Measurements from ENCODE around the gene SFI1.

Gene SFI1

GRCh38 chr22:31603081-31603525 lies 106.8 kb downstream of the SFI1 start:
- TF ChIP-seq NFIC (IDR thresholded peaks at IDR 0.05): no peak
- TF ChIP-seq, protein P1, sequence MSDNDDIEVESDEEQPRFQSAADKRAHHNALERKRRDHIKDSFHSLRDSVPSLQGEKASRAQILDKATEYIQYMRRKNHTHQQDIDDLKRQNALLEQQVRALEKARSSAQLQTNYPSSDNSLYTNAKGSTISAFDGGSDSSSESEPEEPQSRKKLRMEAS (IDR thresholded peaks at IDR 0.05): no peak
- TF ChIP-seq RAD21 (IDR thresholded peaks at IDR 0.05; ENCODE audit: low read depth): no peak
- no peak for TF ChIP-seq REST (IDR thresholded peaks at IDR 0.05; ENCODE audit: low read depth)
- no peak for TF ChIP-seq EP300 (IDR thresholded peaks at IDR 0.05; ENCODE audit: borderline replicate concordance)
- TF ChIP-seq CEBPB (IDR thresholded peaks at IDR 0.05): no peak
- TF ChIP-seq TAF1 (IDR thresholded peaks at IDR 0.05; ENCODE audit: low read depth): no peak

- no peak for TF ChIP-seq CREB1 (IDR thresholded peaks at IDR 0.05; ENCODE audit: low read depth)
- TF ChIP-seq YY1 (IDR thresholded peaks at IDR 0.05; ENCODE audit: low read depth): no peak
- no peak for TF ChIP-seq NFIC (IDR thresholded peaks at IDR 0.05)
- TF ChIP-seq TCF12 (IDR thresholded peaks at IDR 0.05; ENCODE audit: low read depth): no peak
- no peak for TF ChIP-seq USF1 (IDR thresholded peaks at IDR 0.05)
- no peak for TF ChIP-seq EP300 (IDR thresholded peaks at IDR 0.05; ENCODE audit: borderline replicate concordance)
- TF ChIP-seq TEAD4 (IDR thresholded peaks at IDR 0.05): no peak
- no peak for TF ChIP-seq ZBTB7A (IDR thresholded peaks at IDR 0.05; ENCODE audit: low read depth)
- no peak for TF ChIP-seq CEBPB (IDR thresholded peaks at IDR 0.05)
- no peak for TF ChIP-seq FOXM1 (IDR thresholded peaks at IDR 0.05; ENCODE audit: borderline replicate concordance, low read depth)
- no peak for TF ChIP-seq EGR1 (IDR thresholded peaks at IDR 0.05)
- no peak for TF ChIP-seq TAF1 (IDR thresholded peaks at IDR 0.05; ENCODE audit: low read depth)
Measured at GRCh38 chr22:31603574-31603973, 107.2 kb downstream of the SFI1 start.

DNA sequence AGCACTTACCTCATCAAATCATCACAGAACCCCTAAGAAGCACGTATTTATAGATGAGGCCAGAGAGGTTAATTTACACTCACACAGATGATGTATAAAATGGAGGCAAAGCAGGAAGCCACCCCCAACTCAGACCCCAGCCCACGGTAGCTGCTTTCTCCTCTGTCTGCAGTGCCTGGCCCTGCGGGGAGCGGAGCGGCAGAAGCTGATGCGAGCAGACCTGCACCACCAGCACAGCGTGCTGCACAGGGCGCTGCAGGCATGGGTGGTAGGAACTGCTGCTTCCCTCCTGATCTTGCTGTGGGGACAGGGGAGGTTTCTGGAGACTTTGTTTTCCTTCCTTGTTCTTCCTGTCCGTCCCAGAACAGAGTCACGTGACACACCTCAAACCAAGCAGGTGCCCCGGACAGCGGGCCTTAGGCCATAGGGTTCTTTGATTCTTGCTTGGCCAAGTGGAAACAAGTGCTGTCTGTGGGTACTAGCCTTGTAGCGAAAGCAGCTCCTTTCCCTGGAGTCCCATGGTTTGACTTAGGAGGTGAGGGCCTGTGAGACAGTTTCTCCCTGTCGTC lies 107.9 kb downstream of the SFI1 start:
- TF ChIP-seq REST (IDR thresholded peaks at IDR 0.05; ENCODE audit: low read depth): no peak
- TF ChIP-seq TCF12 (IDR thresholded peaks at IDR 0.05; ENCODE audit: low read depth): no peak
- TF ChIP-seq CREB1 (IDR thresholded peaks at IDR 0.05; ENCODE audit: low read depth): no peak
- no peak for TF ChIP-seq USF1 (IDR thresholded peaks at IDR 0.05)
- no peak for TF ChIP-seq NFIC (IDR thresholded peaks at IDR 0.05)
- no peak for TF ChIP-seq YY1 (IDR thresholded peaks at IDR 0.05; ENCODE audit: low read depth)

DNA sequence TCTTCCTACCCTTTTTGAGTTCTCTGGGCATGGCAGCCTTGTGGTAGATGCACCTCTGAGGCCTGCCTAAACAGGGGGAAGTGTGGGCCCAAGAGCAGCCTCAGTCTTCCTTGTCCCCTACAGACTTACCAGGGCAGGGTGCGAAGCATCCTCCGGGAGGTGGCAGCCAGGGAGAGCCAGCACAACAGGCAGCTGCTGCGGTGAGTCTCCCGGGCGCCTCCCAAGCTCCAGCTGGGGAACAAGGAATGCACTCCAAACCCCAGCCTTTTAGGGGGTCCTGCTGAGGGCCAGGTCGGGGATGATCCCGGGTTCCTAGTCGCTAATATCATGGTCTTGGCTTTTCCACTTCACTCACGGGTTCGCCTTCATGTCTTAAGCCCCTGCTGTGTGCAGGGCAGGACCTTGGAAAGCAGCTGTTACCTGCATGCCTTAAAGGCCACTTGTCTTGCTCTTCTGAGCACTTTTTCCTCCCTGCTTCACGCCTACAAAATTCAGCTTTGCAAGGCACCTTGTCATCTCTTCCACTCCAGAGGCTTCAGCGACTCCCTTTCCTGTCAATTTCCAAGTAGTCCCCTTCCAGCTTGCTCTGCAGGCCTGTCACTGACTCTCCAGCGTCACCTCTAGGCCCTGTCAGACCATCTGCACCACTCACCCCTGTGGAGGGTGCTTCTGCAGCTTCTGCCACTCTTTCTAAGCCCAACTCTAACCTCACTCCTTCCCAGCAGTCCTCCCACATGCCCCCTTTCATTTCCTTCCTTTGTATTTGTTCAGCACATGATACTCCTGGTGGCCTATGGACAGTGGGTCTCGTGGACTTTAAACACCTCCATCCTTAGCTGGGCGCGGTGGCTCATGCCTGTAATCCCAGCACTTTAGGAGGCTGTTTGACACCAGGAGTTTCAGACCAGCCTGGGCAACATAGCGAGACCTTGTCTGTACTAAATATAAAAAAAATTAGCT lies 108.7 kb downstream of the SFI1 start:
- peak; percentile 59; the same call in 1 of the 2 replicates for TF ChIP-seq REST (IDR thresholded peaks at IDR 0.05; ENCODE audit: low read depth)
- TF ChIP-seq TAF1 (IDR thresholded peaks at IDR 0.05; ENCODE audit: low read depth): no peak
